Activated B cell treated with CpG ODN at 0.5 μM for 24 hours (primary cell): Measurements from ENCODE around the gene CD81. TPM values are rescaled to one million over a fixed set of nuclear protein-coding genes. Genes with fewer than 3 reads are reported as not detected.

Experiments
- ATAC-seq: fragments of 200-7000 bp; cut with Tn5 transposase; one replicate; pipeline ENCODE4 v1.10.0; 2021; ENCODE audit warnings: low read depth, mild to moderate bottlenecking, moderate library complexity
- CTCF ChIA-PET: fragments of 350-600 bp; sonication (Branson Sonifier 250); formaldehyde crosslinking; loops from one replicate; lab custom pipeline; 2021; ENCODE audit warnings: antibody characterized with exemption; lab: Charles Lee
- POLR2A ChIA-PET: fragments of 350-600 bp; sonication (Branson Sonifier 250); formaldehyde crosslinking; loops from one replicate; lab custom pipeline; 2021; ENCODE audit warnings: antibody characterized with exemption; lab: Charles Lee
- DNase-seq: peaks from one replicate; pipeline ENCODE4 v3.0.0; 2022
- H3K27ac Mint-ChIP-seq: one replicate; pipeline ENCODE4 v1.8.0; 2020; ENCODE audit warnings: mixed read lengths
- H3K27me3 Mint-ChIP-seq: one replicate; pipeline ENCODE4 v1.8.0; 2021; ENCODE audit warnings: mixed read lengths
- H3K36me3 Mint-ChIP-seq: one replicate; pipeline ENCODE4 v1.8.0; 2021; ENCODE audit warnings: low read depth, mixed read lengths
- H3K4me1 Mint-ChIP-seq: one replicate; pipeline ENCODE4 v1.8.0; 2021; ENCODE audit warnings: mixed read lengths
- H3K4me3 Mint-ChIP-seq: one replicate; pipeline ENCODE4 v1.8.0; 2020; ENCODE audit warnings: mild to moderate bottlenecking, mixed read lengths
- H3K9me3 Mint-ChIP-seq: one replicate; pipeline ENCODE4 v1.8.0; 2020; ENCODE audit warnings: mixed read lengths
- CTCF ChIP-seq: fragments of 200-600 bp; IDR thresholded peaks from one replicate; pipeline ENCODE4 v1.8.0; 2022; ENCODE audit warnings: antibody characterized with exemption, mild to moderate bottlenecking
- intact Hi-C: fragments of 100-400 bp; cut with micrococcal nuclease; formaldehyde crosslinking; loops from one replicate; pipeline ENCODE4 v1.15.1; 2024
- total RNA-seq: library from RNA; stranded (reverse); gene quantifications from 2 replicates; pipeline ENCODE4 v1.2.3, GENCODE V29; 2022

The CD81 gene
- total RNA-seq, 1 donor from 2014 or later: 132 TPM

GRCh38 chr11:2375341-2375853 lies 1.7 kb upstream of the CD81 start:
- H3K4me1 Mint-ChIP-seq: peaks cover 23% of the 10 kb centered on the region
- intact Hi-C loops: loop anchor here (5.0 kb wide), 1 partner anchor 617 kb away; the partner anchor contains the start of gene NAP1L4
- no peak overlapping the region for H3K27ac Mint-ChIP-seq
- H3K4me3 Mint-ChIP-seq: no peak overlapping the region
- no peak for ATAC-seq
- CTCF ChIA-PET: no interaction called here
- H3K36me3 Mint-ChIP-seq: peaks cover 3% of the 10 kb centered on the region
- no peaks in the 10 kb centered on the region for H3K9me3 Mint-ChIP-seq
- POLR2A ChIA-PET: interaction anchor here (3.4 kb wide), 1 partner anchor 27 kb away, joined by 64 read pairs; the partner anchor contains the start of gene TSSC4
- H3K27me3 Mint-ChIP-seq: no peaks in the 10 kb centered on the region
- no peak for DNase-seq
- TF ChIP-seq CTCF: no peak

GRCh38 chr11:2375964-2376551 lies 1.1 kb upstream of the CD81 start:
- peak overlapping the region; percentile 63 for H3K4me3 Mint-ChIP-seq
- H3K36me3 Mint-ChIP-seq: peaks cover 3% of the 10 kb centered on the region
- ChIA-PET CTCF (interaction anchor here (1.0 to 1.4 kb wide), 2 partner anchors 24 to 44 kb away, joined by 4 read pairs; partner anchors contain the start of gene TSSC4), POLR2A (interaction anchor here (1.1 to 3.4 kb wide), 5 partner anchors 9 to 74 kb away, joined by 7 to 64 read pairs (median 11); partner anchors contain the start of genes C11orf21, TSPAN32 and TSSC4)
- H3K4me1 Mint-ChIP-seq: peaks cover 29% of the 10 kb centered on the region
- H3K27ac Mint-ChIP-seq: no peak overlapping the region
- no peak for ATAC-seq
- no peaks in the 10 kb centered on the region for H3K27me3 Mint-ChIP-seq
- intact Hi-C loops: loop anchor here (2.0 to 5.0 kb wide), 2 partner anchors 75 to 616 kb away; partner anchors contain the start of genes C11orf21 and NAP1L4
- DNase-seq: no peak
- H3K9me3 Mint-ChIP-seq: no peaks in the 10 kb centered on the region
- no peak for TF ChIP-seq CTCF

GRCh38 chr11:2377511-2378443 lies 667 bp downstream of the CD81 start:
- intact Hi-C loops: loop anchor here (1.0 to 5.0 kb wide), 4 partner anchors 8 to 615 kb away; partner anchors contain the start of genes C11orf21, NAP1L4 and TSSC4
- H3K9me3 Mint-ChIP-seq: no peaks in the 10 kb centered on the region
- TF ChIP-seq CTCF: no peak
- CTCF ChIA-PET: interaction anchor here (0.9 to 1.0 kb wide), 2 partner anchors 42 to 71 kb away, joined by 3 read pairs; no protein-coding TSS in a partner anchor
- H3K4me1 Mint-ChIP-seq: peaks cover 46% of the 10 kb centered on the region
- DNase-seq: no peak
- POLR2A ChIA-PET: interaction anchor here (0.6 to 3.4 kb wide), 15 partner anchors 9 to 527 kb away, joined by 3 to 64 read pairs (median 4); partner anchors contain the start of genes C11orf21, TSPAN32 and TSSC4
- no peaks in the 10 kb centered on the region for H3K27me3 Mint-ChIP-seq
- peak; percentile 43 for ATAC-seq
- peak overlapping the region; percentile 82 for H3K4me3 Mint-ChIP-seq
- H3K27ac Mint-ChIP-seq: peak overlapping the region; percentile 86
- H3K36me3 Mint-ChIP-seq: peaks cover 3% of the 10 kb centered on the region

- H3K27me3 Mint-ChIP-seq: no peaks in the 10 kb centered on the region
- ChIA-PET POLR2A (interaction anchor here (0.6 to 3.4 kb wide), 11 partner anchors 8 to 424 kb away, joined by 3 to 64 read pairs (median 7); partner anchors contain the start of genes C11orf21, TSPAN32 and TSSC4), CTCF (interaction anchor here (0.9 to 1.0 kb wide), 2 partner anchors 41 to 72 kb away, joined by 3 read pairs; no protein-coding TSS in a partner anchor)
- intact Hi-C loops: loop anchor here (5.0 kb wide), 1 partner anchor 614 kb away; the partner anchor contains the start of gene NAP1L4
- H3K36me3 Mint-ChIP-seq: peaks cover 3% of the 10 kb centered on the region
- DNase-seq: no peak
- ATAC-seq: no peak
- peak overlapping the region; percentile 82 for H3K4me3 Mint-ChIP-seq
- H3K27ac Mint-ChIP-seq: peak overlapping the region; percentile 86
- no peak for TF ChIP-seq CTCF
- H3K9me3 Mint-ChIP-seq: no peaks in the 10 kb centered on the region
- peaks cover 55% of the 10 kb centered on the region for H3K4me1 Mint-ChIP-seq
These were observed 1.6 kb downstream of the CD81 start for GRCh38 chr11:2378527-2379210.
